NB4 (cell line): Measurements from ENCODE around the gene TRAF5.

Source experiments
- CTCF ChIP-seq: IDR thresholded peaks from one replicate; pipeline ENCODE4 v1.5.1; 2012; ENCODE audit warnings: low read depth, low read length
- MAX ChIP-seq: IDR thresholded peaks from 2 replicates; pipeline ENCODE4 v1.6.1; 2011; ENCODE audit warnings: low read depth, low read length
- MYC ChIP-seq: IDR thresholded peaks from 2 replicates; pipeline ENCODE4 v1.6.1; 2011; ENCODE audit warnings: low read depth, low read length
- POLR2A ChIP-seq: IDR thresholded peaks from 2 replicates; pipeline ENCODE4 v1.6.1; 2011; ENCODE audit warnings: mild to moderate bottlenecking; ENCODE audit not compliant: insufficient read length; ENCODE audit errors: extremely low read depth

DNA sequence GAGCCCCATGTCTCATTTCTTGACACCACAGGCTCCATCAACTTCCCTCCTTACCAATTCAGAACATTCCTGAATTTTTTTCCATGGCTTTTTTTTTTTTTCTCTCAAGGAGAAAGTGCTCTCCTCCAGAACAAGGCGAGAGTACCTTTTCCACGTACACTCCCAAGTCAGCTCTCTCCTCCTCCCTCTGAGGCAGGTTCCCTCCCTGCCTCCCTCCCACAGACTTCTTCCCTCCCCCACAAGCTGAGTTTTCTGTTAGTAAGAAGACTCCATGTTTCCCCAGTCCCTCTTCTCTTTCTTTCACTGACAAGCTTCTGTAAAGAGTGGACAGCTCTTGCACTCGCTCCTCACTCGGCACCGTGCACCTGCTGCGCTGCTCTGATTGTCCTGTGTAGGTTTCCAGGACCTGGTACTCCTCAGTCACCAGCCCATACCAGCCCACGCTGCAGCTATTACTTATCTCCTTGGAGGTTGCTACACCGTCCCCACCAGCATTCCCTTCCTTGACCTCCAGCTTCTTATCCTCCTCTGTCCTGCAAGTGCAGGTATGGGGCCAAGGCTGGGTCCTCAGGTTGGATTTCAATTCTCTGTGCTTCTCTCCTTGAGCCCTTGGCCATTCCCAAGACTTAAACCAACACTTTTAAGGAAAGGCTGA lies 3.8 kb downstream of the TRAF5 start:
- TF ChIP-seq POLR2A (no peak), CTCF (no peak), MAX (no peak), MYC (no peak)
